Testis (tissue), 3 donors: Measurements from ENCODE around the gene KCND3. TPM values are rescaled to one million over a fixed set of nuclear protein-coding genes. Genes with fewer than 3 reads are reported as not detected.

Experiments used
- DNase-seq: peaks from one replicate; pipeline ENCODE4 v3.0.0-alpha.2; 2019
- H3K27ac ChIP-seq, 2 donors: fragments of 200-600 bp; sonication (generic); one replicate each; pipeline ENCODE4 v1.5.1; 2019
- H3K27me3 ChIP-seq: fragments of 200-600 bp; sonication (generic); one replicate; pipeline ENCODE4 v1.5.1; 2019
- H3K36me3 ChIP-seq: fragments of 200-600 bp; sonication (generic); one replicate; pipeline ENCODE4 v1.5.1; 2017; ENCODE audit warnings: low read depth; ENCODE audit errors: missing control alignments
- H3K4me1 ChIP-seq: fragments of 200-600 bp; sonication (generic); one replicate; pipeline ENCODE4 v1.5.1; 2019
- H3K4me3 ChIP-seq, 2 donors: fragments of 200-600 bp; sonication (generic); one replicate each; pipeline ENCODE4 v1.5.1; 2017 to 2019
- H3K9me3 ChIP-seq: fragments of 200-600 bp; sonication (generic); one replicate; pipeline ENCODE4 v1.5.1; 2017
- CTCF ChIP-seq, 3 experiments: fragments of 450-650 bp in 2 of 3; fragments of 200-600 bp in 1 of 3; sonication (generic) in 1 of 3; IDR thresholded peaks; one replicate each; pipeline ENCODE4 v1.5.1; 2016 to 2019; ENCODE audit warnings: antibody characterized with exemption in 3 of 3, mild to moderate bottlenecking in 2 of 3, moderate library complexity in 1 of 3
- POLR2A ChIP-seq: fragments of 450-650 bp; IDR thresholded peaks from one replicate; pipeline ENCODE4 v1.6.1; 2017; ENCODE audit warnings: antibody characterized with exemption, mild to moderate bottlenecking, moderate library complexity
- WGBS, 2 donors: methylation state at CpG; one replicate each; pipeline ENCODE4 v1.1.5; 2018; 5-methylcytosine and 5-hydroxymethylcytosine counted together
- intact Hi-C: fragments of 100-400 bp; cut with DNase I; formaldehyde crosslinking; loops from one replicate; pipeline ENCODE4 v1.15.1; 2023; ENCODE audit warnings: low total_unique reads
- polyA plus RNA-seq: library from polyadenylated mRNA; stranded (reverse); fragments of 350-450 nt; fragmentation: Illumina TruSeq; extraction: RNeasy Lipid Tissue Mini Kit (QIAGEN cat#74804); gene quantifications from one replicate; pipeline ENCODE4 v1.2.3, GENCODE V29; 2014; ENCODE audit warnings: low read depth, low replicate concordance; ENCODE audit not compliant: insufficient read depth
- total RNA-seq, 2 donors: library from RNA; depleted of rRNA; stranded (reverse); fragments of >200 nt; gene quantifications; one replicate each; pipeline ENCODE4 v1.2.3, GENCODE V29; 2016

KCND3 gene
- total and polyA plus RNA-seq, 3 donors from 2014 or later: 5.5 to 6.6 (median 6.0) TPM

- WGBS, 2 donors: 89 to 92% methylated on average over 4 of the region's 4 CpGs
- intact Hi-C loops: no loop called here
- no peak overlapping the region for H3K27ac ChIP-seq
- DNase-seq: no peak
- no peaks in the 10 kb centered on the region for H3K36me3 ChIP-seq
- H3K9me3 ChIP-seq: no peaks in the 10 kb centered on the region
- TF ChIP-seq CTCF (IDR thresholded peaks at IDR 0.05): no peak
- TF ChIP-seq POLR2A: no peak
- no peaks in the 10 kb centered on the region for H3K27me3 ChIP-seq
- H3K4me3 ChIP-seq: no peak overlapping the region
- H3K4me1 ChIP-seq: peaks cover 25% of the 10 kb centered on the region
These were observed 258.8 kb downstream of the KCND3 start for GRCh38 chr1:111730706-111731105.

- Histone ChIP-seq H3K4me1 (peaks cover 22% of the 10 kb centered on the region), H3K27ac (no peak overlapping the region), H3K36me3 (no peaks in the 10 kb centered on the region), H3K4me3 (no peak overlapping the region), H3K27me3 (no peaks in the 10 kb centered on the region), H3K9me3 (no peaks in the 10 kb centered on the region)
- WGBS, 2 donors: 70 to 75% methylated on average over 7 of the region's 7 CpGs
- no peak for DNase-seq
- TF ChIP-seq POLR2A: no peak
- no peak for TF ChIP-seq CTCF (IDR thresholded peaks at IDR 0.05)
- intact Hi-C loops: no loop called here
These were observed 259.4 kb downstream of the KCND3 start for GRCh38 chr1:111729946-111730681.

GRCh38 chr1:111729271-111729921, 260.1 kb downstream of the KCND3 start:
- no peak for DNase-seq
- no peaks in the 10 kb centered on the region for H3K9me3 ChIP-seq
- TF ChIP-seq CTCF (IDR thresholded peaks at IDR 0.05): no peak
- TF ChIP-seq POLR2A: no peak
- H3K4me1 ChIP-seq: peaks cover 27% of the 10 kb centered on the region
- no peaks in the 10 kb centered on the region for H3K27me3 ChIP-seq
- intact Hi-C loops: no loop called here
- H3K4me3 ChIP-seq: no peak overlapping the region
- no peak overlapping the region for H3K27ac ChIP-seq
- 58 to 66% methylated on average over 6 to 8 of the region's 8 CpGs for WGBS, 2 donors
- H3K36me3 ChIP-seq: no peaks in the 10 kb centered on the region

GRCh38 chr1:111727056-111727455, 262.4 kb downstream of the KCND3 start:
- no peaks in the 10 kb centered on the region for H3K27me3 ChIP-seq
- no peaks in the 10 kb centered on the region for H3K9me3 ChIP-seq
- 87 to 93% methylated on average over 8 to 18 of the region's 18 CpGs for WGBS, 2 donors
- H3K4me3 ChIP-seq: no peak overlapping the region
- H3K36me3 ChIP-seq: no peaks in the 10 kb centered on the region
- intact Hi-C loops: no loop called here
- H3K27ac ChIP-seq: no peak overlapping the region
- TF ChIP-seq CTCF (IDR thresholded peaks at IDR 0.05): no peak
- no peak for TF ChIP-seq POLR2A
- DNase-seq: no peak
- H3K4me1 ChIP-seq: peaks cover 21% of the 10 kb centered on the region
